T-helper 2 cell treated with Interferon-gamma antibody and Interleukin-4, amounts not matched to agents 100 ng/mL and 5 ng/mL, for 36 hours (primary cell): ENCODE measurements around the gene COL27A1. TPM values are rescaled to one million over a fixed set of nuclear protein-coding genes. Genes with fewer than 3 reads are reported as not detected.

Source experiments
- intact Hi-C: fragments of 100-400 bp; cut with micrococcal nuclease; formaldehyde crosslinking; loops from one replicate; pipeline ENCODE4 v1.15.1; 2023
- total RNA-seq: library from RNA; stranded (reverse); gene quantifications from 2 replicates; pipeline ENCODE4 v1.2.3, GENCODE V29; 2022

The COL27A1 gene
- total RNA-seq, 1 donor from 2014 or later: 0.50 TPM

DNA sequence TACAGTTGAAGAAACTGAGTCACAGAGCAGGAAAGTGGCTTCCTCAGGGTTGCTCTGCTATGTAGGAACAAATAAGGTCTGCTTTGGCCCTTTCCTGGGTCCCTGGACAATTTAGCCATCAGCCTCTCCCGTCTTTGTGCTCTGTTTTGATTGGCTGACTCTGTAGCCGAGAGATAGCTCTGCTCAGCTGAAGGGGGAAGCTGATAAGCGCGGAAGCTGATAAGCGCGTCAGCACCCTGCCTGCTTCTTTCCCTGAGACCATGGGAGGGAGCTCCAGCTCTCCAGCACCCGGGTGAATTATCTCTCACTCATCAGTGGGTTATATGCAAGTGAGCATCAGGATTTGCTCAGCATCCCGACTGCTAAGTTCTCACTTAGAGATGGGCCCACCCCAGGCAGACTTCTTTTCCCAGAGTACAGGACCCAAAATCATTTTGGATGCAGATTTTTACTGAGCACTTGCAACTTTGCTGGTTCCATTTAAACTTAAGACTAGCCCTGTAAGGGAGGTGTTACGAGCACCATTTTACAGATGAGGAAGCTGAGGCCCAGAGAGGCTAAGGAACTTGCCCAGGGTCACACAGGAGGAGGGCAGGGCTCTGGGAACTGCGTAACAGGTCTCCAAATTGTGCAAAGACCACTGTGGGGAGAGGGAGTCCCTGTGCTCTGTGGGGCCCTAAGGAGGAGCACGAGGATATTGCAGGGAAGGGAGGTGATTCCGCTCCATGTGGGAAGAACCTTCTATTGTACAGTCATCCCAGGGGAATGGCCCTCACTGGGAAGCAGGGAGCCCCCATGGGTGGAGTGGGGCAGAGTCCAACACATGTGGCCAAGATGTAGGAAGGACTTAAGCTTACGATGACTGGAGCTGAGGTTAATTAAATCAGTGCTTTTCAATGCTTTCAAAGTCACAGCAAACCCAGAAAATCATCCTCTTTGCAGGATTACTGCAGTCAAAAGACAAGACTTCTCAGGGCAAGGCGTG, 83.8 kb downstream of the COL27A1 start:
- intact Hi-C loops: no loop called here

DNA sequence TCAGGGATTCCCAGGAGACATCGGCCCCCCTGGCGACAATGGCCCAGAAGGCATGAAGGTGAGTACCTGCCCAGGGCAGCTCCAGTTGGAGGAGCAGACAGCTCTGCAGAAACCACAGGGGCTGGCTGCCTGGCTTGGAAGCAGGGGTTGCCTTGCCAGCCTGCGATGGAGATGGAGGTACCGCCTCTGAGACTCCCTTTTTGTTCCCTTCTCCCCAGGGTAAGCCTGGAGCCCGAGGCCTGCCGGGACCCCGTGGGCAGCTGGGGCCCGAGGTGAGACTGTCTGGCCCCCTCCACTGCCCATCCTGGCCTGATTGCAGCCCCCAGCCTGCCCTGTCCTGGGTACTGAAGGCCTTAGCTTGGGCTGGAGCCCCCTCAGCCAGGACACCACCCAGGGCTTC, 84.9 kb downstream of the COL27A1 start:
- intact Hi-C loops: no loop called here

DNA sequence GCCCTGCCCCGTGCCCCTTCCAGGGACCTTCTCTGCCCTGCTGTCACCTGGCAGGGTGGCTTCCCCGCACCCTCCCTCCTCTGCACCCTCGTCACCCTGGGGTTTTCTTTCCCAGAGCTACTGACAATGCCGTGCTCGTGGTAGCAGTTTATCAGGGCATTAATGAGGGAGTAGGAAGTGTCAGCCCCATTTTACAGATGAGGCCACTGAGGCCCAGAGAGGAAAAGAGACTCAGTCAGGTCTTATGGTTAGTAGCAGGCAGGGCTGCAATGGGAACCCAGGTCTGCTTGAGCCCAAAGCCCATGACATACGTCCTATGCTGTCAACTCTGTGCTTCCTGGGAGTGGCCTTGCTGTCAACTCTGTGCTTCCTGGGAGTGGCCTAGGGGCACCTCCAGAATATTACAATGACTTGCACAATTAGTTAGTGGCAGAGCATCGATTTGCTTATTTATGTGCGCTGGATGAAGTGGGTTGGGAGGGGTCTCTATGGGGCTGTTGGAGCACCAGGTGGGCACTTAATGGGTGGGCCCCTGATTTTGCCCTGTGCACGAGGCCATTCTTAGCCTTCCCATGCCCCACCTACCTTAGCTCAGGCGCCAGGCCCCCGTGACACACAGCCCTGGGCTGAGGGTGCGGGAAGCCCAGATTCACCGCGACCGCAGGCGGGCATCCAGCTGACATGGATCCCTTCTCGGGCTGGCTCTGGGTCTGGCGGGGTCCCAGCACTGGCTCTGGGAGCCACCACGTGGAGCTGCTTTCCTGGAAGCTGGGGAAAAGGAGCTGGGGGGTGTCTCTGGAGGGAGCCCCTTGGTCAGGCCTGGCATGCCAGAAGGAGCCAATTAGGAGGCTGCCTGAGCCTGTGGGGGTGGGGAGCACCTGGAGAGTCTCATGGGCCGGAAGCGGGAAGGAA, 85.6 kb downstream of the COL27A1 start:
- intact Hi-C loops: no loop called here

DNA sequence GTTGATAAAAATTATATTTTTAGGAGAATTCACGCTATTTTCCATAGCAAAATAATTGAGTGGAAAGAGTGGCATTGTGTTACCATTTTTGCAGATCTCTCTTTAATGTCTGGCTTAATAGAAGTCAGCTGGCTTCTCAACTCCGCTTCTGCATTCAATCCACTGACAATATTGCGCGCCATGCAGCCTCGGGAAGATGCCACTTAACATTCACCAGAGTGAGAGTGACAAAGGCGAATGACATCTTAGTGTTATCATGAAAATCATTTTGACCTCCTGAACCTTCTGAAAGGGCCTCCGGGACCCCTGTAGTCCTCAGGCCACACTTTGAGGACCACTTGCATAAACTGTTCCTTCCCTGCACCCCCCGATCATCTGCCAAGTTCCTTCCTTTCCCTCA, 87.5 kb downstream of the COL27A1 start:
- intact Hi-C loops: no loop called here

DNA sequence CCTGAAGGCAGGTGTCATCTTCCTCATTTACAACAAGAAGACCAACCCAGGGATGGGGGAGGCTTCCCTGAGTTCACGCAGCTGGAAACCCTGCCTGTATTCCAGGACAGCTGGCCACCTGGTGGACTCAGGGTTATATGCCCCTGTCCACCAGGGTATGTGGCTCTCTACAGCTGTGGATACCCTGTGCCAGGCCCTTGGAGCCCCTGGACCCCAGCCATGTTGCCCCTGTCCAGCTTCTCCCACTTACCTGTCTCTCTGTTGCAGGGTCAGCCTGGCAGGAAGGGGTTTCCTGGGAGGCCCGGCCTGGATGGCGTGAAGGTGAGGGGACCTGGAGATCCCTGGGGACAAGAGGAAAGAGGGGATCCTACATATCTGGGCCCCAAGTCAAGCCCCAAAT, 87.9 kb downstream of the COL27A1 start:
- intact Hi-C loops: no loop called here

DNA sequence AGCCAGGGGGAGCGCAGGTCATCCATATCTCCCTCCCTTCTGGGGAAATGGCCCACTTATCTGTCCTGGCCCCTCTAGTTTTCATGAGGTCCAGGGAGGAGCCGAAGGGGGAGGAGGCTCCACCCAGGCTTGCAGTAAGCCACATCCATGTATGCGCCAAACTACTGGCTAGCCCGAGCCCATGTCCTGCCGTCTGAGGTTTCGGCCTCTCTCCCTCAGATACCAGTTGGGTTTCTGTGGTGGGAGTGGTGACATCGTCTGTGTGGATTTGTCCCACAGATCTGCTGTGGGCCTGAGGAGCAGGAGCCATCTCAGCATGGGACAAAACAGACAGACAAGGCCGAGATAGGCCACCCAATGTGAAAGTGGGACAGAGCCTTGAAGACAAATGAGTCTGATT, 89.2 kb downstream of the COL27A1 start:
- intact Hi-C loops: no loop called here

DNA sequence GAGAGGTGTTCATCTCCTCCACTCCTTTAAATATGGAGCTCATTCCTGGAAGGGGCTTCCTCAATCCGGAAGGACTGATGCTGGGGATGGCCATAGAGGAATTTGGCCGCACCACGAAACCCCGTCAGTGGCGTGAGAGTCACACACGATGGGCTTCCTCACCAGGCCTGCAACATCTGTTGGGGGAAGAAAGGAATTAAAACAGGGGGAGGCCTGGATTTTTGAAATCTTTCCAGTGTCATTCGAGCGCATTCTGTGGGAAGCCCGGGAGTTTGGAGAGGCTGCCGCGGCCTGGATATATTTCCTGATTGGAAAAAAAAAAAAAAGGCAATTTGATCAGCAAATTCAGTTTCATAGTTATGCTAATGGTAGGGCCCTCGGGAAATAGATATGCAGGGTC, 91.2 kb downstream of the COL27A1 start:
- intact Hi-C loops: no loop called here

DNA sequence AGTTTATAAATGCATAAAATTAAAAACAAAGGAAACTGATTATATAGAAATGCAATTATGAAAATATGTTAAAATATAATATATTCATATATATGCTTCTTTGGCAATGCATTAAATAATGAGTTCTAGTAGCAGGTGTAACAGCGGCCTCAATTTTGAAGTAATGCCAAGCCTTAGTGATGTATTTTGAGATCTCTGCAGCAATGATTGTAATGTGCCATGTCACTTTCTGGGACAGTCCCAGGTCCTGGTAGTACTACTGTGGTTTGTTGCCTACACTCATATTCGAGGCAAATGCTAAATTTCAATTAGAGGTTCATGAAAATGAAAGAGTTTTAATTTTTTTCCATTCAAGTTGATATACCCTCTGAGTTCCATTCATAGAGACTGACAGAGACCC, 91.7 kb downstream of the COL27A1 start:
- intact Hi-C loops: no loop called here

DNA sequence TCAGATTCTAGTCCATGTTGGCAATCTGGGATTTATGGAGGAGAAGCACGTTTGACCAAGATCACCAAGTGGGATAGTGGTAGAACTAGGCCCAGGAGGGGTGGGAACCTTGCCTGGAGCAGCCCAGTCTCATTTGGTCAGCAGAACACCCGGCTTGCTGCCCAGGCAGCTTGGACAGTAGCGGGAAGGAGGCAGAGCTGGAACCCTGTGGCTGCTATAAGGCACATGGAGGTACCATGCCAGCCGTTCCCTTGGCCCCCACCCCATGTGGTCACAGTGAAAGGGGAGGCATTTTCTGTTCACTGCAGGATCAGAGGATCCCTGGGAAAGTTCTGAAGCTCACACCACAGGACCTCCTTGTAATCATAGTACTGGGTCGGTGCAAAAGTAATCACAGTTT, 92.2 kb downstream of the COL27A1 start:
- intact Hi-C loops: no loop called here

DNA sequence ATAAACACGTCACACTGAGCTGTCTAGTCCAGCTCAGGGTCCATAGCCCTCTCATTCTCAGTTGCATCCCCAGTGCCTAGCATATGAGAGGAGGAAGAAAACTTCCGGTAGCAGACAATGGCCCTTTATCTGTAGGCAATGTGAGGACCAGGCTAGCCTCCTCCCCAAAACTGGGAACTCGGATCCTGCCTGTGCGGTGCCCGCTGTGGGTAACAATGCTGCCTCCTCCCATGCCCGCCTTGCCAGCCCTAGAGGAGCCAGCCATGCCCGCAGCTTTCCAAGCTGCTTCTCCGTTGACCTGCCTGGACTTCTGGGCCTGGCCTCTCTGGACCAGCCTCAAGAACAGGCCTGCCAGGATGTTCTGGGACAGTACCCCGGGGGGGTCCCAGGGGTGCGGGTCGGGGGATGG, 93.0 kb downstream of the COL27A1 start:
- intact Hi-C loops: no loop called here

DNA sequence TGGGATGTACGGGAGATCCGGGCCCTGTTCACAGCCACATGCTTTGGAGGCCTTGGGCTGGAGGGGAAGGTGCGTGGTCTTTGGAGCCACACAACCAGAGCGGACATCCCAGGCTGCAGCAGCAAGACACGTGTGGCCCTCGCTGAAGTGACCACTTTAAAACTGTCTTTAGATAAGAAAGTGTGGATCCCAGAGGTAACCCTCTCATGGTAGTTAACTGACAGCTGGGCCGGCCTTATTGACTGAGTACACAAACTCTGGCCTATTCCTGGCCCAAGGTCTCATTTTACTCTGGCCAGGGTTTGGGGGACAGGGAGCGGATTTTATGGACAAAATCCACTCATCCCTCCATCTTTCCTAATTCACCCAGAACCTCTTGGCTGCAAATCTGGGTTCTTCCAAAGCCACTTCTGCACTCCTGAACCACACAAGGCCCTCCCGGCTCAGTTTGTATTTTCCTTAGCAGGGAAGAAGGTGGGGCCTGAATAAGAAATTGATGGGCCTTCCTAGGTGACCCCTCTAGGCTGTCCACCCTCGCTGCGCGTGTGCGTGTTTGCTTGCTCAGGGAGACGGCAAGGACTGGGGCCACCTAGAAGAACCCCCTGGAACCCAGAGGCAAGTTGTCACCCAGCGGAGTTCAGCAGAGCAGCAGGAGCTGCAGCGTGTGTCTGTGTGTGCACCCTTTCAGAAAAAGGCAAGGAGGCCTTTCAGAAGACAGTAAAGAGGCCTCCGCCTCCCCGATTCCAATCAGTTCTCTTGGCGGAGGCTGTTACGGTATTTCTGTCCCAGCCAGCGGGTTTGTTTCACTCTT, 94.3 kb downstream of the COL27A1 start:
- intact Hi-C loops: no loop called here

DNA sequence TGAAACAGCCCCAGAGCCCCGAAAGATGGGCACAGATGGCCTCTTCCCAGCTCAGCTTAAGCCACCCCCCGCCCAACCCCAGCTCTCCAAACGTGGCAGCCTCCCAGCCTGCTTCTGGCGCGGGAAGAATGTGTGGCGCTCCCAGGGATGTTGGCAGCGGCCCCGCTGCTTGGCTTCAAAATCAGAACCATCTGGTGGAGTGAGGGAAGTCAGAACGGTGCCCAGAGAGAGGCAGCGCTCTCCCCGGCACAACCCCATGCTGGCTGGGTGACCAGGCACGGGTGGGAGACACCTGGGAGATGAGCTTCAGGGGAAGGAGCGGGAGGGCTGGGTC, 94.9 kb downstream of the COL27A1 start:
- intact Hi-C loops: no loop called here

DNA sequence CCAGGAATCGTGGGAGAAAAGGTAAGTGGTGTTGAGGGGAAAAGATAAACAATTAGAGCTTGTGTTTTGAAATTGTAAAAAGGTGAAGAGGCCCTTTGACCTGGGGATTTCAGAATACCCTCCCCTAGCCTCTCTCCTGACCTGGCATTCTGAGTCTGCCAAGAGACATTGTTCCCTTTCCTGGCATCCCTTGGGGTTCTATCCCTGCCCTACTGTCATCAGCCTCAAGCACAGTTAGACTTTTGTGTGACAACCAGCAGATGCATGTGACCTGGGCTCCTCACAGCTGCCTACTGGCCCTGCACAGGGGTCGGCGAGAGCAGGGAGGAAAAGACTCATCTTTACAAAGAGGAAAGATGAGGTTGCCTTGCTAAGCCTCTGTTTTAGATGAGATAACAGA, 95.3 kb downstream of the COL27A1 start:
- intact Hi-C loops: no loop called here

DNA sequence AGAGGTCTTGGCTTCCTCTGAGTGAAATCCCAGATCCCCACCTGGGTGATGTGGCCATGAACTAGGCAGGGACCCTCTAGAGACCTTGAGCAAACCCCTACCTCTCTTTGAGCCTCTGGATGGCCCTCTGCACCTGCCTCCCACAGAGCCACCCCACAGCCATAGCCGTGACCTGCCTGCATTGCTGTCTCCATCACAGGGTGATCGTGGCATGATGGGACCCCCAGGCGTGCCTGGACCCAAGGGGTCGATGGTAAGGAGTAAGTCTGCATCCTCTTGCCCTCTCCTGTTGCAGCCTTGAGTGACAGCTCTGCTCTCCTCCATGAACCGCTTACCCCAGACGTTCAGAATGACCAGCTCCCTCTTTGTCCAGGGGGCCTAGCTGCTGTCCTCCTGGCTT, 97.1 kb downstream of the COL27A1 start:
- intact Hi-C loops: no loop called here

DNA sequence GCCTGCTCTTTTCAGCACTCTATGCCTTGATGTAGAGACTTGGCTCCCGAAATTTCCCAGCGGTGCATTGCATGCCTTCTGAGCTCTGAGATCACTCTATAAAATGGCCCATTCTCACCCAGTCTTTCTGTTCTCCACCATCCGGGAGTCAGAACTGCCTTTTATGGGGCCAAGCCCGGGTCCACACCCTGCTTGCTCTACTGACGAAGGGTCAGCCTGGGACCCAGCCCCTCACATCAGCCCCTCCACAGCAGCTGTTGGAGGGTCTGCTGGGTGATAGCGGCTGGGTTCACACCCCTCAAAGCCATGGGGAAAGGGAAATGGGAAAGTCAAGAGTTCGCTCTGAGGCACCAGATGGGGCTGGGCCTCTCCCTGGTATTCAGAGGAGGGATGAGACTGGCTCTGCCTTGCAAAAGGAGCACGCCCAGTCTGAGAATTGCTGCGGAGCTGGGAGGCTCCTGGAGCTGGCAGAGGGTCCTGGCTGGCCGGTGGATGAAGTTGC, 101.5 kb downstream of the COL27A1 start:
- intact Hi-C loops: no loop called here

DNA sequence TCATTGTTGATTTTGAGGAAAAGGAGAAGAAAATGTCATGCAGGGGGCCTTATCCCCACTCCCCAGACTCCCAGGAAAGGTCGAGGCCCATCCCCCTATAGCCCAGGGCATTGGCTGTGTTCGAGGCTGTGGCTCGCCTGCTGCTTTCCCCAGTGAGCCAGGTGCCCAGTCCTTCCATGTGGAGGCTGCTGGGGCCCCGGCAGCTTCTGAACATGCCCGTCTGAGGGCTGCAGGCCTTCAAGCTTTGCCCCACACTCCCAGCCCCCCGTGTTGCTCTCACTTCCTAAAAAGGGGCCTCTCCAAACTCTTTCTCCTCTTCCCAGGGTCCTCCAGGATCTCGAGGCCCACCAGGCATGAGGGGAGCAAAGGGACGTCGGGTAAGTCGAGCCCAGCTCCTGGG, 102.9 kb downstream of the COL27A1 start:
- intact Hi-C loops: no loop called here

DNA sequence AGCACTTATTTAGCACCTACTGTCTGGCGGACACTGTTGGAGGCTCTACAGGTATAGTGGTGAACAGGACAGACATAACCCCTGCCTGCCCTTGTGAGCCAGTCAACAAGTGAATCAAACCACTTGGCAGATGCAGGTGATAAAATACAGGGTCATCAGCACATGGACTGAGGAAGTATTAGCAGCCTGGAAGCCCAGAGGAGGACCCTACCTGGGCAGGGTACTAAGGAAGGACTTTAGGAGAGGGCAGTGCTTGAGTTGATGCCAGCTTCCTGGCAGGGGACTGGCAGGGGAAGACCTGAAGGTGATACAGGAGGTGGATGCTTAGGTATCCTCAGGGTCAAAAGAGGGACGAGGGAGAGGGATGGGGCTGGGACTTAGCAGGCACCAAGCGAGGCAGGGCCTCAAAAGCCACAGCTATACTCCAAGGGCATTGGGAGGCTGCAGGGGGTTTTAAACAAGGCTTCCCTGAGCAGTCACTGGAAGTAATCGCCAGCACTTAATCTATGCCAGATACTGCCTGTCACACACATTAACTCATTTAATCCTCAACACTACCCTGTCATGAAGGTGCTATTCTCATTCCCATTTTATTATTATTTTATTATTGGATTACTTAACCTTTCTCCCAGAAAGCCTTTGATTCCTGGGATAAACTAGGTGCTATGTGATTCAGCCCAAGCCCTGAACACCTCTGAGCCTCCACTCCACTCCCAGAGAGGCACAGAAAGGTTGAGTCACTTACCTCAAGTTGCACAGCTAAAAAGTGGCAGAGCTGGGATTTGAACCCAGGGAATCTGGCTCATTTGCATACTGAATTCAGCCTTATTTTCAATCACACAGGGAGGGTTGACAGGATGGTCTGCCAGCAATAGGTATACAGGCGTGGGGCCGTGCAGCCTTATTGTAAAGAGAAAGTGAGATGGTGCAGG, 103.8 kb downstream of the COL27A1 start:
- intact Hi-C loops: no loop called here

DNA sequence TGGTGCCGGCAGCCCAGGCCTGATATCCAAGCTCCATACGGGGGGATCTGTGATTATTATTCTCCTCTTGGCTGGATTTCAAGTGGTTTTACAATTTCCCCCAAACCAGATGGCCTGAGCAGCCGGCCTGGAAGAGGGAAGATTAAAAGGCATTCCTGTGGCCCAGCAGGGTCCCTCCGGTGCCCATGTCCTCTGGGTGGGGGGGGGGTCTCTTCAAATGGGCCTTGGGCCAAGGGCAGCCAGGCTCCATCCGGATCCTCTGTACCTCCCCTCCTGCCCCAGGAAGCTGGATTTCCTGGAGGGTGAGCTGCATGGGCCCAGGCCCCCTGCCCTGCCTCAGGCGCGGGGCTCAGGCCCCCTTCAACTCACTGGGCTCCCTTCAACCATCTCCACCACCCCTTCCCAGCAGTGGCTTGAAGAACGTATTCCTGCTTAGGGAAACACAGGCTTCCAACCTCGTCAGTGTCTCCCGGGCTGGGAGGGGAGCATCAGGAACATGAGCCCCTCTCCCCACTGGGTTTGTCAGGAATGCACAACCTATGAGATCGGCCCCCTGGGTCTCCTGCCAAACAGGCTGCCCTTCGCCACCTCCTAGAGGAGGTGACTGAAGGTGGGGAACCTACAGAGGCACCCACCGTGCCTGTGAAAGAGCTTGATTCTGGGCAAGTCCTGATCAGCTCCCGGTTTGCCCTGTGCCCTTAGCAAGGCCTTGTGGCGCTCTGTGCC, 104.6 kb downstream of the COL27A1 start:
- intact Hi-C loops: no loop called here

DNA sequence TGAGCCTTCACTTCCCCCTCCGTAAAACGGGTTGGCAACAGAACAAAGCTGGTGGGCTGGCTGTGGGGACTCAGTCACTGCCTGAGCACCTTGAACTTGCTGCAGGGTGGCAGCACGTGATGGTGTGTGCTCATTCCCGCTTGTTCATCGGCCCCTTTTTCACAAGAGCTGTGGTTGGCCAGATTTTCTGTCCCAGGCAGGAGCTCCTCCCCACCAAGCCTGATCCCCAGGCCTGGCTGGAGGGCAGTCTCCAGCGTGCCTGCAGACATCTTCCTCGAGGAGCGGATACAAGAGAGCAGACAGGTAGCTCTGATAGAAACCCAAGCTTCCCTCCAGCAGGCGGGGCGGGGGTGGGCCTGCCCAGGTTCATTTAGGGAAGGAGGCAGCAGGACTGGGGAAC, 105.7 kb downstream of the COL27A1 start:
- intact Hi-C loops: no loop called here

DNA sequence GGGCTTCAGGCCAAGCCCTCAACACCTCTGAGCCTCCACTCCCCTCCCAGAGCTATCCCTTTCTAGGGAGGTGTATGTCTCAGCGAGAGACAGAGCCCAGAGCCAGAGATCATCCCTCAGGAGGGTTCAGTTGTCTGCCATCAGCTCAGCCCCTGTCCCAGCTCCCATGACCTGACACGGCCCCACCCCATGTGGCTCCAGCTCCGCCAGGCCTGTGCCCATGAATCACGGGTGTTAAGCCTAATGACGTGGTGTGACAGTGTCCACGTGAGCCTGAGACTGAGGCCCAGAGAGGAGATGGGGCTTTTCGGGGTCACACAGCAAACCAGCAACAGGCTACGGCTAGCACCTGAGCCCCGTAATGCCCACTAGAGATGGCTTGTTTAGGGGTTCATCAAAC, 106.7 kb downstream of the COL27A1 start:
- intact Hi-C loops: no loop called here
